Urothelium cell line (cell line): Measurements from ENCODE around the gene CMIP.

Experiments used
- DNase-seq: peaks from one replicate; pipeline ENCODE4 v3.0.0; 2011; ENCODE audit warnings: low spot score, mixed read lengths
- FAIRE-seq: peaks from 2 replicates; lab custom pipeline; 2011; peaks lifted over from hg19 to GRCh38; lab: Jason Lieb, UNC

The CMIP gene

GRCh38 chr16:81707411-81708265 is 263.0 kb downstream of the CMIP start:
- DNase-seq (no peak), FAIRE-seq (no peak)

- no peak for FAIRE-seq
These were observed 263.8 kb downstream of the CMIP start for GRCh38 chr16:81708266-81709015.

GRCh38 chr16:81709016-81709900 is 264.6 kb downstream of the CMIP start:
- FAIRE-seq (no peak), DNase-seq (no peak)

More at GRCh38 chr16:81708266-81709015, 263.8 kb downstream of the CMIP start:
- DNase-seq, result no peak

GRCh38 chr16:81710044-81710443 is 265.4 kb downstream of the CMIP start:
- no peak for DNase-seq
- no peak for FAIRE-seq

- no peak for DNase-seq
- no peak for FAIRE-seq
These were observed 266.0 kb downstream of the CMIP start for GRCh38 chr16:81710596-81710995.

GRCh38 chr16:81711657-81712319 is 267.2 kb downstream of the CMIP start:
- DNase-seq (peak; percentile 94), FAIRE-seq (peak; percentile 30)

- no peak for DNase-seq
These were observed 268.1 kb downstream of the CMIP start for GRCh38 chr16:81712681-81713080.

GRCh38 chr16:81713295-81713772 is 268.7 kb downstream of the CMIP start:
- FAIRE-seq, result no peak

More at GRCh38 chr16:81712681-81713080, 268.1 kb downstream of the CMIP start:
- FAIRE-seq, result no peak

GRCh38 chr16:81713796-81714195 is 269.2 kb downstream of the CMIP start:
- FAIRE-seq, result no peak
- no peak for DNase-seq

More at GRCh38 chr16:81713295-81713772, 268.7 kb downstream of the CMIP start:
- no peak for DNase-seq

- no peak for FAIRE-seq
These were observed 270.0 kb downstream of the CMIP start for GRCh38 chr16:81714583-81714982.

GRCh38 chr16:81715358-81716196 is 271.0 kb downstream of the CMIP start:
- DNase-seq (no peak), FAIRE-seq (no peak)

More at GRCh38 chr16:81714583-81714982, 270.0 kb downstream of the CMIP start:
- DNase-seq, result no peak

GRCh38 chr16:81716478-81717225 is 272.0 kb downstream of the CMIP start:
- no peak for FAIRE-seq
- DNase-seq, result no peak

- no peak for FAIRE-seq
- DNase-seq, result no peak
These were observed 273.1 kb downstream of the CMIP start for GRCh38 chr16:81717662-81718189.

GRCh38 chr16:81718637-81719036 is 274.0 kb downstream of the CMIP start:
- FAIRE-seq (no peak), DNase-seq (no peak)

GRCh38 chr16:81719993-81720392 is 275.4 kb downstream of the CMIP start:
- DNase-seq (no peak), FAIRE-seq (no peak)

- no peak for FAIRE-seq
- DNase-seq, result no peak
These were observed 276.6 kb downstream of the CMIP start for GRCh38 chr16:81720973-81721906.

- DNase-seq (peak; percentile 67), FAIRE-seq (no peak)
These were observed 278.6 kb downstream of the CMIP start for GRCh38 chr16:81723098-81723723.
